Activated CD8-positive, alpha-beta memory T cell treated with anti-CD3 and anti-CD28 coated beads, Interleukin-2, amount 50 U/mL, for 1 hour (primary cell): ENCODE data around the gene LCNL1.

Experiments
- DNase-seq: peaks from one replicate; pipeline ENCODE4 v3.0.0-alpha.2; 2020; ENCODE audit errors: extremely low read depth

The LCNL1 gene

GRCh38 chr9:136982232-136983051 is at the start of gene LCNL1:
Gene LCNL1 (plus strand): TSS chr9:136982993. CDS start chr9:136983587, 594 bp downstream.
- DNase-seq: no peak

- no peak for DNase-seq
Observed at GRCh38 chr9:136934277-136934676, 48.5 kb upstream of the LCNL1 start.

- no peak for DNase-seq
Observed at GRCh38 chr9:136935651-136936050, 47.1 kb upstream of the LCNL1 start.

- no peak for DNase-seq
Observed at GRCh38 chr9:136936645-136937170, 46.1 kb upstream of the LCNL1 start.

- DNase-seq: no peak
Observed at GRCh38 chr9:136937186-136938001, 45.4 kb upstream of the LCNL1 start.

GRCh38 chr9:136939431-136939995 is 43.3 kb upstream of the LCNL1 start:
- no peak for DNase-seq

GRCh38 chr9:136939996-136940525 is 42.7 kb upstream of the LCNL1 start:
- no peak for DNase-seq

GRCh38 chr9:136940526-136941230 is 42.1 kb upstream of the LCNL1 start:
- DNase-seq: no peak

- DNase-seq: no peak
Observed at GRCh38 chr9:136941231-136942111, 41.3 kb upstream of the LCNL1 start.

- no peak for DNase-seq
Observed at GRCh38 chr9:136942112-136942880, 40.5 kb upstream of the LCNL1 start.

GRCh38 chr9:136942881-136943230 is 39.9 kb upstream of the LCNL1 start:
- no peak for DNase-seq

- no peak for DNase-seq
Observed at GRCh38 chr9:136943291-136944211, 39.2 kb upstream of the LCNL1 start.

GRCh38 chr9:136944212-136944518 is 38.6 kb upstream of the LCNL1 start:
- DNase-seq: no peak

- DNase-seq: peak; percentile 74
Observed at GRCh38 chr9:136944519-136945332, 38.1 kb upstream of the LCNL1 start, which contains the start of the genes C8G and FBXW5. Gene C8G (plus strand): TSS chr9:136945243. CDS start chr9:136945321, 78 bp downstream. Gene FBXW5 (minus strand): TSS chr9:136944738. CDS start chr9:136944083, 655 bp downstream.

GRCh38 chr9:136945333-136946227 is 37.2 kb upstream of the LCNL1 start:
- no peak for DNase-seq

- DNase-seq: no peak
Observed at GRCh38 chr9:136946228-136947027, 36.4 kb upstream of the LCNL1 start.
